HUES64 (cell line): ENCODE measurements around the gene PRSS8.

ENCODE experiments used
- H3K27ac ChIP-seq: 2 replicates; pipeline ENCODE4 v1.7.0; 2013; ENCODE audit warnings: low read depth, low read length, inconsistent platforms
- H3K27me3 ChIP-seq: 2 replicates; pipeline ENCODE4 v1.6.1; 2013; ENCODE audit warnings: mild to moderate bottlenecking, low read length; ENCODE audit not compliant: insufficient read depth
- H3K36me3 ChIP-seq: 2 replicates; pipeline ENCODE4 v1.6.1; 2013; ENCODE audit warnings: mild to moderate bottlenecking, low read length; ENCODE audit not compliant: insufficient read depth
- H3K4me1 ChIP-seq: 2 replicates; pipeline ENCODE4 v1.6.1; 2013; ENCODE audit warnings: mild to moderate bottlenecking, low read length, moderate library complexity; ENCODE audit not compliant: insufficient read depth
- H3K4me3 ChIP-seq: 2 replicates; pipeline ENCODE4 v1.5.1; 2013; ENCODE audit warnings: mild to moderate bottlenecking, low read length, moderate library complexity
- H3K9ac ChIP-seq: 2 replicates; pipeline ENCODE4 v1.6.1; 2013; ENCODE audit warnings: mild to moderate bottlenecking, low read depth, low read length
- H3K9me3 ChIP-seq: 2 replicates; pipeline ENCODE4 v1.6.1; 2013; ENCODE audit warnings: low read depth, low read length; ENCODE audit not compliant: insufficient read depth
- WGBS: fragments of 150-250, 120-280 bp; methylation state at CpG from one replicate; pipeline ENCODE4 v1.1.7; 2013; ENCODE audit warnings: missing lambda C conversion rate; 5-methylcytosine and 5-hydroxymethylcytosine counted together

The PRSS8 gene

DNA sequence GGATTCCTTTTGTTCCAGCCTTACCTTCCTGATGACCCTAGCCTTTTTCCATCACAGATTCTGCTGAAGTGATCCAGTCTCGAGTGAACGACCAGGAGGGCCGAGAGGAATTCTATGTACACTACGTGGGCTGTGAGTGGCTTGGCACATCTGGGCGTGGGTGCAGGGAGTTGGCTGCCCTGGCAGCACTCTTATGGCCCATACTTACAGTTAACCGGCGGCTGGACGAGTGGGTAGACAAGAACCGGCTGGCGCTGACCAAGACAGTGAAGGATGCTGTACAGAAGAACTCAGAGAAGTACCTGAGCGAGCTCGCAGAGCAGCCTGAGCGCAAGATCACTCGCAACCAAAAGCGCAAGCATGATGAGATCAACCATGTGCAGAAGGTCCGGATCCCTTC lies 15.4 kb downstream of the PRSS8 start:
- Histone ChIP-seq H3K27ac (no peak overlapping the region), H3K9ac (no peak overlapping the region), H3K36me3 (peaks cover 50% of the 10 kb centered on the region)

DNA sequence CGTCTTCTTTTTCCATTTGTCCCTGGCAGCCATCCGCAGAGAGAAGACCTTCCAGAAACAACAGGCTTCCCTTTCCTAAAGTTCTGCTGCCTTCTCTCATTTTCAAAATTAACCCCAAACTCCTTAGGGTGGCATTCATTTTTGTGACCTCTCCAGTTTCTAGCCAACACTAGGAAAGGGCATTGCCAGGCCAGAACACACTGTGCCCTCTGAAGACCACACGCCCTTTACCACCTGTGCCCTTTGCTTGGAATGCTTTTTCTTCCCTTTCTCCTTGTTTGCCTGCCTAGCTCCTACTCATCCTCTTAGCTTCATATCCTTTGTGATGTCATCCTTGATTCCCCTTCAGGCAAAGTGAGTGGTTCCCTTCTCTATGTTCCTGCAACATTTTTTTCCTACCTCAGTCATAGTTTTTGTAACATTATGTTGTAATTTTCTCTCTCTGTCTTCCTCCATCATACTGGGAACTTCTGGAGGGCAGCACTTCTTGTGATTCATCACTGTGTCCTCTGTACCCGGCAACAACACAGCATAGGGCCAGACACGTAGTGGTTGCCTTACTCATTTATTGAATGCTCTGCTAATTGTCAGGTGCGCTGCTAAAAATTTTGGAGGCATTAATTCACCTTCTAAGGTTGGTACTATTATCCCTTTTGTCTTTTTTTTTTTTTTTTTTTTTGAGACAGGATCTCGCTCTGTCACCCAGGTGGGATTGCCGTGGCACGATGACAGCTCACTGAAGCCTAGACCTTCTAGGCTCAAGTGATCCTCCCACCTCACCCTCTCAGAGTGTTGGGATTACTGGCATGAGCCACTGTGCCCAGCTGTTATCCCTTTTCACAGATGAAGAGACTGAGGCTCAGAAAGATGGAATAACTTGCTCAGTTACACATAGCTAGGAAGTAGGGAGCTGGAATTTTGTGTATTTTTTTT lies 17.0 kb downstream of the PRSS8 start:
- peaks cover 7% of the 10 kb centered on the region for H3K4me1 ChIP-seq
- H3K9me3 ChIP-seq = no peaks in the 10 kb centered on the region
- H3K9ac ChIP-seq = peak overlapping the region; percentile 63
- 70% methylated on average over 9 of the region's 9 CpGs for WGBS
- H3K36me3 ChIP-seq = peaks cover 46% of the 10 kb centered on the region
- H3K4me3 ChIP-seq = peak overlapping the region; percentile 89
- no peaks in the 10 kb centered on the region for H3K27me3 ChIP-seq
- no peak overlapping the region; the same call in 1 of the 2 replicates for H3K27ac ChIP-seq

More for the DNA sequence above, 15.4 kb downstream of the PRSS8 start:
- no peaks in the 10 kb centered on the region for H3K27me3 ChIP-seq
- H3K9me3 ChIP-seq = no peaks in the 10 kb centered on the region
- WGBS = 97% methylated on average over 16 of the region's 16 CpGs
- peaks cover 7% of the 10 kb centered on the region for H3K4me1 ChIP-seq
- H3K4me3 ChIP-seq = no peak overlapping the region

DNA sequence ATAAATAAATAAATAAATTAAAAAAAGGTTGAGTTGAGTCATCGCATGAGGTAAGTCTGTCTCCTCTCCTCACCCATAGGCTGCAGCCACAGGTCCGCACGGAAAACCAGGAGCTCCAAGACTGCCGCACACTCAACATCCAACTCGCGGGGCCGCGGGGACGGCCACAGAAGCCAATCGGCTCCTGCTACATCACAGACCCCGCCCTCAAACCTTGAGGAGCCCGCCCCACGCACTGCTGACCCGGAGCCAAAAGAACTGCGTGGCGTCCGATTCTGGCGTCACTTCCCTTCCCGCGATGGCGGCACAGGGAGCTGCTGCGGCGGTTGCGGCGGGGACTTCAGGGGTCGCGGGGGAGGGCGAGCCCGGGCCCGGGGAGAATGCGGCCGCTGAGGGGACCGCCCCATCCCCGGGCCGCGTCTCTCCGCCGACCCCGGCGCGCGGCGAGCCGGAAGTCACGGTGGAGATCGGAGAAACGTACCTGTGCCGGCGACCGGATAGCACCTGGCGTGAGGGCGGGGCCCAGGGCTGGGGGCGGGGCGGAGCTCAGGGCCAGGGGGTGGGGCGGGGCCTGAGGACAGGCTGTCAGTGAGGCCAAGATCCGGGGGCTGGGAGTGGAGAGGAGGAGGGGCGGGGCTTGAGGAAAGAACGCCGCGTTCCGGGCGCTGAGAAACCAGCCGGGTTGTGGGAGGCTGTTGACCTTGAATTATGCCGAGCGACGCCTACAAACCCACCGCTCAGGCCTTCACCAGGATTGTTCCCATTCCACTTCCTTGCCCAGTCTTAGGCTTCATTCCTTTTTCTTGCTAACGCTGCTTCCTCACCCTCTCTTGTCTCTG lies 17.9 kb downstream of the PRSS8 start, which contains the start of gene KAT8:
Gene KAT8 (plus strand): TSS at position 281 of the 839 bp plus-strand sequence. CDS start 18 bp downstream, at position 299.
- Histone ChIP-seq H3K36me3 (peaks cover 48% of the 10 kb centered on the region), H3K9me3 (no peaks in the 10 kb centered on the region), H3K4me3 (peak within 1 kb of the TSS; percentile 89), H3K9ac (peak within 1 kb of the TSS; percentile 87), H3K27ac (peak within 1 kb of the TSS; percentile 97), H3K4me1 (peaks cover 7% of the 10 kb centered on the region), H3K27me3 (no peaks in the 10 kb centered on the region)
- under 1% methylated on average over 68 of the region's 68 CpGs for WGBS

DNA sequence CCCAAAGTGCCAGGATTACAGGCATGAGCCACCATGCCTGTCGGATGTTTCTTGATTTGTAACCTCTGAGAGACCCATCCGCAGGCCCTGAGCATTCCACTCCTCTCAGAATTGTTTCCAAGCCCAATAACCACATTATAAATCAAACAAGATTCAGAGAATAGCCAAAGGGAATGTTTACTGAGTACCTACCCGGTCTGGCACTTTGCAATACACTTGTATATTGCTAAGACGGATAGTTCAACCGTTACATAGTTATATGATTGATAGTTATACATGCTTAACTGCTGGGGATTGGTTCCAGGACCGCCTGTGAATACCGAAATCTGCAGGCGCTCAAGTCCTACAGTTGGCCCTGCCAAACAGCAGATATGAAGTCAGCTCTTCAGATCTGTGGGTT lies 21.1 kb downstream of the PRSS8 start:
- Histone ChIP-seq H3K9me3 (no peaks in the 10 kb centered on the region), H3K4me1 (peaks cover 7% of the 10 kb centered on the region), H3K9ac (no peak overlapping the region), H3K4me3 (no peak overlapping the region), H3K27ac (no peak overlapping the region), H3K36me3 (peaks cover 48% of the 10 kb centered on the region), H3K27me3 (no peaks in the 10 kb centered on the region)
- whole genome bisulfite sequencing = 95% methylated on average over 8 of the region's 8 CpGs

DNA sequence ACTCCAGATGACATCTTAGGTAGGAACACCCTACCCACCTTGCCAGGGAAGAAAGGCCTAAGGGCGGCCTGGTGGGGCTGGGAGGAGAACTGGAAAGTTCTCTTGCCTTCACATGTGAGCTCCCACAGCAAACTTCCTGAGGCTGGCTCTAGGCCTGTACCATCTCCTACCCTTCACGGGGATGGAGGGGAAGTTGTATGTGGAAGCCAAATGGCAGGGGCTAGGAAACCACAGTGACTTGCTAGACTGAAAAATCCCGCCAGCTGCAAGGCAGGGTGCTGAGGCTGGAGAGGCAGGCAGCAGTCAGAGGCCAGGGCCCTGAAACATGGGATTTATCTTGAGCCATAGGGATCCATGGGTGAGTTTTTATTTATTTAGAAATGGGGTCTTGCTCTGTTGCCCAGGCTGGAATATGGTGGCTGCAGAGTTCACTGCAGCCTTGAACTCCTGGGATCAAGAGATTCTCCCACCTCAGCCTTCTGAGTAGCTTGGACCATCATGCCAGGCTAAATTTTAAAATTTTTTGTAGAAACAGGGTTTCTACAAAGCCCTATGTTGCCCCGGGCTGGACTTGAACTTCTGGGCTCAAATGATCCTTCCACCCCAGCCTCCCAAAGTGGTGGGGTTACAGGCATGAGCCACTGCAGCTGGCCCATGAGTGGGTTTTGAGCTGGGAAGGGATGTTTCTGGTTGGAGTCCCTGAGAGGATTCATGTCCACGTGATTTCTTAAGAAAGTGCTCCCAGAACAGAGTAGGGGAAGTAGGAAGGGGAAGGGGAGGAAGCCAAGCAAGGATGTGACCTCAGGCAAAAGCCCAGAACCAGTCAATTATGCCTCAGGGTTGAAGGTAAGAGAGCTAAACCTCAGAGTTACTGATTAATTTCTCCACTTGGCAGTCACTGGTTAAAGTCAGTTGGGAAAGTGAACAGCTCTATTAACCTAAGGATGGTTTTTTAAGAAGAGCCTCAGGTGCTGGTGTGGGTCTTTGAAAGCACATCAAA lies 22.1 kb downstream of the PRSS8 start:
- no peak overlapping the region for H3K27ac ChIP-seq
- H3K36me3 ChIP-seq = peaks cover 42% of the 10 kb centered on the region
- WGBS = 92% methylated on average over 5 of the region's 5 CpGs

DNA sequence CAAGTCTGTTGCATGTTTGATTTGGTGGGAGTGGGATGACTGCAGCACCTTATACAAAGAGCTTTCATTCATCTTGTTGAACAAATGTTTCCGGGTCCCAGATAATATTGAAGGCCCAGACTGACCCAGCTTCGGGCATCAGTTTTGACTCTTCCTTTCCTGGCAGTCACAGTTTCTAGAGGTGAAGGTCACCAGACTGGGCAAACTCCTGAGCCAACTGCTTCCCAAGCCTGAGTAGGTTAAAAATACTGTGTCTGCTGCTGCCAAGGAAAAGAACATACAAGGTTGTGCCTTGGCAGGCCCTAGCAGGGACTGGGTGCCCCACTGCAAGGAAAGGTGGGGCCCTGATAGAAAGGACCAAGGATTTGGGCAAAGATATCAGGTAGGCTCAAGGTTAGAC lies 22.8 kb downstream of the PRSS8 start:
- no peak overlapping the region for H3K27ac ChIP-seq
- 93% methylated on average over 2 of the region's 2 CpGs for WGBS

More for the DNA sequence above, 22.1 kb downstream of the PRSS8 start:
- H3K9ac ChIP-seq = no peak overlapping the region
- no peaks in the 10 kb centered on the region for H3K27me3 ChIP-seq
- peaks cover 5% of the 10 kb centered on the region for H3K4me1 ChIP-seq
- H3K9me3 ChIP-seq = no peaks in the 10 kb centered on the region
- H3K4me3 ChIP-seq = no peak overlapping the region

DNA sequence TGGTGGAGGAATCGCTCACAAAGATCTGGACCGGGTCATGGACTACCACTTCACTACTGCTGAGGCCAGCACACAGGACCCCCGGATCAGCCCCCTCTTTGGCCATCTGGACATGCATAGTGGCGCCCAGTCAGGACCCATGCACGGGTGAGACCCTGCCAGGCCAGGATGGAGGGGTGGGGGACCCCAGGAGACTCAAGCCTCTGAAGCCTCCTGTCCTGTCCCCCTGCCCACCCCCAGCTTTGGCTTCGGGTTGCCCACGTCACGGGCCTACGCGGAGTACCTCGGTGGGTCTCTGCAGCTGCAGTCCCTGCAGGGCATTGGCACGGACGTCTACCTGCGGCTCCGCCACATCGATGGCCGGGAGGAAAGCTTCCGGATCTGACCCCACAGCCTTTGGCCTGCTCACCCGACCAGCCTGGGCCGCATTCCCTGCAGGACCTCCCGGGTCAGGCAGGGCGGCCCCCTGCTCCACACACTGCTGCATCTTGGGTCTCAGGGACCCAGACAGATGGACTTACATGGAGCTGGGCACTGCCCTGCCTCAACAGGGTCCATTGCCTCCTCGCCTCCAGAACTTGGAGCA lies 23.6 kb downstream of the PRSS8 start:
- no peak overlapping the region for H3K27ac ChIP-seq
- H3K36me3 ChIP-seq = peaks cover 42% of the 10 kb centered on the region
- H3K4me1 ChIP-seq = no peaks in the 10 kb centered on the region
- no peak overlapping the region for H3K4me3 ChIP-seq
- no peaks in the 10 kb centered on the region for H3K27me3 ChIP-seq
- no peak overlapping the region for H3K9ac ChIP-seq
- H3K9me3 ChIP-seq = no peaks in the 10 kb centered on the region
- WGBS = 95% methylated on average over 23 of the region's 23 CpGs

More for the DNA sequence above, 22.8 kb downstream of the PRSS8 start:
- Histone ChIP-seq H3K4me3 (no peak overlapping the region), H3K36me3 (peaks cover 42% of the 10 kb centered on the region), H3K9ac (no peak overlapping the region), H3K27me3 (no peaks in the 10 kb centered on the region), H3K4me1 (no peaks in the 10 kb centered on the region), H3K9me3 (no peaks in the 10 kb centered on the region)

DNA sequence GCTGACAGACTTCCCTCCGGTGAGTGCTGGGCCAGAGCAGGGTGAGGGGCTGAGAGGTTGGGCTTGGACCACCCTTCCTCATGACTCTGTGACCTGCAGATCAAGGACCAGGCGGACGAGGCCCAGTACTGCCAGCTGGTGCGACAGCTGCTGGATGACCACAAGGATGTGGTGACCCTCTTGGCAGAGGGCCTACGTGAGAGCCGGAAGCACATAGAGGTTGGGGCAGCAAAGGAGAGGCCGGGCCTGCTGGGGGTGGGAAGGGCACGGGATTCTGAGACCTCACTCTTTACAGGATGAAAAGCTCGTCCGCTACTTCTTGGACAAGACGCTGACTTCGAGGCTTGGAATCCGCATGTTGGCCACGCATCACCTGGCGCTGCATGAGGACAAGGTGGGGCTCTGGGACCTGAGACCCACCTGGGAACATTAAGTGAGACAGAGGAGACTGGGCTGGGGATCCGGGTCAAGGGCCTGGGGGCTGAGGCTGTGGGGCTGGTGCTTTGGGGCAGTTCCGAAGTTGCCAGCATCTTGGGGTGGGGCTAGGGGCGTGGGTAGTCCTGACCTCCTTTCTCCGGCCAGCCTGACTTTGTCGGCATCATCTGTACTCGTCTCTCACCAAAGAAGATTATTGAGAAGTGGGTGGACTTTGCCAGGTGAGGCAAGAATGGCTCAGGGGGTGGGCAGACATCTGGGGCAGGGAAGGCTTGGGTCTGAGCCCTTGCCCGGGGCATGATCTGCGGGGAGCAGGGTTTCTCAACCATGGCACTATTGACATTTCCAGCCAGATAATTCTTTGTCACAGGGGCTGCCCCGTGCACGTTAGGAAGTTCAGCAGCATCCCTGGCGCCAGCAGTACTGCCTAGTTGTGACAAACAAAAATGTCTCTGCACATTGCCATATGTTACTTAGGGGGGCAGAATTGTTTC lies 25.2 kb downstream of the PRSS8 start:
- H3K9ac ChIP-seq = no peak overlapping the region
- H3K36me3 ChIP-seq = peaks cover 42% of the 10 kb centered on the region
- H3K27me3 ChIP-seq = no peaks in the 10 kb centered on the region
- no peak overlapping the region for H3K4me3 ChIP-seq
- no peaks in the 10 kb centered on the region for H3K4me1 ChIP-seq
- WGBS = 92% methylated on average over 26 of the region's 26 CpGs
- no peaks in the 10 kb centered on the region for H3K9me3 ChIP-seq
- no peak overlapping the region for H3K27ac ChIP-seq

DNA sequence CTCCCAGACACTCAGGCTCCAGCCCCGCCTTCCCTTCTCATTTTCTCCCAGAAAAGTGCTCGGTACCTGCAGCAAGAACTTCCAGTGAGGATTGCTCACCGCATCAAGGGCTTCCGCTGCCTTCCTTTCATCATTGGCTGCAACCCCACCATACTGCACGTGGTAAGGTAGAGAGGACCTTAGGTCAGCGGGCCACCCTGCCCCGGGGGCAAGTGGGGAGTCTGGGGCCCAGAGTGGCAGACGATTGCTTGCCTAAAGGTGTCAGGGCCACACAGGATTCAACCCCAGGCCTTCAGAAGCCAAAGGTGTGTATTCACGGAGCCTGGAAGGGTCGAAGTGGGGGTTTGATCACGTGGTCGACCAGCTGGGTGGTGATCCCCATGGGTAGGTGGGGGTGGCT lies 25.9 kb downstream of the PRSS8 start:
- Histone ChIP-seq H3K4me1 (no peaks in the 10 kb centered on the region), H3K27me3 (no peaks in the 10 kb centered on the region), H3K27ac (no peak overlapping the region), H3K4me3 (peak overlapping the region; percentile 83; the same call in 1 of the 2 replicates), H3K9ac (no peak overlapping the region), H3K36me3 (peaks cover 42% of the 10 kb centered on the region), H3K9me3 (no peaks in the 10 kb centered on the region)
- WGBS = 95% methylated on average over 12 of the region's 12 CpGs
